Retina (tissue), 1 donor: Measurements from ENCODE around the gene RITA1.

Source experiments
- DNase-seq: peaks from one replicate; pipeline ENCODE4 v3.0.0-alpha.2; 2016

Gene RITA1

GRCh38 chr12:113232089-113232839 lies 46.7 kb downstream of the RITA1 start:
- no peak for DNase-seq

- DNase-seq: peak; percentile 64
These were observed 47.5 kb downstream of the RITA1 start for GRCh38 chr12:113232840-113233585.

DNA sequence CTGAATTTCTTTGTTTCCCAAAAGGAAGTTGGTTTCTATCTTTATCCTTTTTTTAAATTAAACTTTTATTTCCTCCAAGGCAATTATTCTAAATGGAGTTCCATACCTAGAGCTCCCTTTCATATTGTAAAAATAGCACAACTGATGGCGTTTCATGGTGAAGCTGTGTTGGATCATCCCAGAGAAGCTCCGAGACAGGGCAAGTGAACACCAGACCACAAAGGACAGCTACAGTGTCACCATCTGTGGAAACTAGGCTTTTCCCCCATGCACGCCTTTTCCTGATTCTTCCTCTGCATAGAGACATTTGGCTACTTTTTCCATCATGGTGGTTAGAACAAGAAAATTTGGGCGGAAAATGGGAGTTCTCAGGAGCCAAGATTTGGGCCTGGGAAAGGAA lies 48.4 kb downstream of the RITA1 start:
- DNase-seq: no peak

GRCh38 chr12:113234483-113234882 lies 49.0 kb downstream of the RITA1 start:
- no peak for DNase-seq

DNA sequence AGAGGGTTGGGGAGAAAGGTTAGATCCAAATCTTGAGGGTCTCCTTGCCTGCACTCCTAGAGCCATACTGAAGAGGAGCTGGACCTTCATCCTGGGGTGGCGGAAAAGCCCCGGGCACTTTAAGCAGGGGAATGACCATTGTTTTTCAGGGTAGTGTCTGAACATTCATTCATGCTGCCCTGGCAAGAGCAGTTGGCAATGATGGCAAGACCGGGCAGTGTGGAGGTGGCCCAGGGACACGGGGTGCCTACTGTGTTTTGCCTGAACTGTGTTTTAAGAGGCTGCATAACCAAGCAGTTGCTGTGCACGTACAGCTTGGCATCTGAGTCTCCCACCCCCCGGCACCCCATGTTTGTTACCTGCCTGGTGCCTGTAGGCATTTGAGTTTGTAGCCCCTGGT lies 50.5 kb downstream of the RITA1 start:
- no peak for DNase-seq

DNA sequence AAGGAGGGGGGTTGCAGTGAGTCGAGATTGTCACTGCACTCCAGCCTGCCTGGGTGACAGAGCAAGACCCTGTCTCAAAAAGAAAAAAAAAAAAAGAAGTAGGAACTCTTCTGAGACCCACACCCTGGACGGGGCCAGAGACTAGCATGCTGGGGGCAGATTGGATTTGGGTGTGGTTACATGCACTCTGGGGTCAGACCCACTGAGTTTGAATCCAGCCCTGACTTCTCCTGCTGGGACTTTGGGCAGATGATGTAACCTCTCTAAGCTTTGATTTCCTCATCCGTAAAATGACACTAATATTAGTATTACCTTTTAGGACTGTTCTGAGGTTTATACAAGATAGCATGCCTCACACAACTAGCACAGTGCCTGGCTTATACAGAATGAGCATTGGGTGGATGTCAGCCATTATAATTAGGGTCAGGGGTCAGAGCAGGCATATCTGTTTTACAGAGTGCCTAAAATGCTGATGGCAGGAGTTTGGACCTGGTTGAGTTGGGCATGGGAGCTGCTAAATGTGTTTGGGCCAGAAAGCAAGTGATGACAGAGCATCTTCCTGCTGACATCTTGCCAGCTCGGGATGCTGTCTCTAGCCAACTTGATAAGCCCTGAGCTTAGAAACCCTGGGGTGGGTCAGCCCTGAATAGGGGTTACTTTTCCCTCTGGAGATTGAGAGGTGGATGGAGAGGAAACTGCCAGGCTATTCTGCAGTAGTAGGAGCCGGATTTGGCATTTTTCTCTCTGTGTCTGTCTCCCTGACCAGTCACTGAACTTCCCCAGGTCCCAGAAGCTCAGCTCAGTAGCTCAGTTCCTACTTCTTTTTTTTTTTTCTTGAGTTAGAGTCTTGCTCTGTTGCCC lies 51.2 kb downstream of the RITA1 start:
- DNase-seq: no peak

- DNase-seq: no peak
These were observed 52.2 kb downstream of the RITA1 start for GRCh38 chr12:113237748-113238147.

DNA sequence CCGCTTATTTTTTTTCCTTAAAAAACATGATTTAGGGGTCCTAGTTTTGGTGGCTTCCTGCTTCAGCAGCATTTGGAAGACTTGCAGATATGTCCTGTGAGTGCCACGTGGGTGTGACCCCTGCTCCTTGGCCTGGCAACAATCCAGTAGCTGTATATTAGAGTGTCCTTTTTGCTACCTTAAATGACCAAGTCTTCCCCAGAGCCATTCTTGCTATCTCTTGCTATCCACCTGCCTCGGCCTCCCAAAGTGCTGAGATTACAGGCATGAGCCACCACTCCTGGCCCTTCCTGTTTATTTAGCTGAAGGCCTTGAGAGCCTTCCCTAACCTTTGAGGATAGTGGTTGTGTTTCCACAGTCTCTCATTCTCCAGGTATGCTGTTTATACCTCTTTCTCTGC lies 52.8 kb downstream of the RITA1 start:
- DNase-seq: no peak

GRCh38 chr12:113239288-113239771 lies 53.8 kb downstream of the RITA1 start:
- no peak for DNase-seq

- DNase-seq: peak; percentile 57
These were observed 54.4 kb downstream of the RITA1 start for GRCh38 chr12:113239811-113240331.

GRCh38 chr12:113240395-113240794 lies 54.9 kb downstream of the RITA1 start:
- DNase-seq: no peak

- DNase-seq: peak; percentile 42
These were observed 55.9 kb downstream of the RITA1 start for GRCh38 chr12:113241191-113242025.
